Loucy (cell line): ENCODE measurements around the gene PHACTR1.
"Not testable (repeated sequence)": the region's sequence is repeated elsewhere in the genome, so short reads cannot be mapped to it uniquely, and the experiment has no call there.

Experiments
- H2AFZ ChIP-seq: fragments of 200-600 bp; sonication (generic); 2 replicates; pipeline ENCODE4 v1.6.0; 2016; ENCODE audit warnings: antibody characterized with exemption, mild to moderate bottlenecking, low read length, moderate library complexity
- H3F3A ChIP-seq: fragments of 200-600 bp; 2 replicates; pipeline ENCODE4 v1.6.0; 2016; ENCODE audit warnings: antibody characterized with exemption, low read depth, mild to moderate bottlenecking
- H3K27me3 ChIP-seq: fragments of 200-600 bp; sonication (generic); 2 replicates; pipeline ENCODE4 v1.6.1; 2014; ENCODE audit warnings: low read length, mild to moderate bottlenecking; ENCODE audit not compliant: insufficient read depth, poor library complexity, severe bottlenecking
- H3K36me3 ChIP-seq: fragments of 200-600 bp; sonication (generic); 2 replicates; pipeline ENCODE4 v1.6.1; 2016; ENCODE audit warnings: low read length; ENCODE audit not compliant: insufficient read depth
- H3K4me1 ChIP-seq: fragments of 200-600 bp; sonication (generic); 2 replicates; pipeline ENCODE4 v1.5.1; 2014; ENCODE audit warnings: low read length, mild to moderate bottlenecking; ENCODE audit not compliant: insufficient read depth, poor library complexity, severe bottlenecking
- H3K4me2 ChIP-seq: fragments of 200-600 bp; sonication (generic); 2 replicates; pipeline ENCODE4 v1.6.0; 2014; ENCODE audit warnings: antibody characterized with exemption, low read length, low read depth, mild to moderate bottlenecking; ENCODE audit not compliant: poor library complexity, severe bottlenecking
- H3K4me3 ChIP-seq: fragments of 200-600 bp; sonication (generic); 2 replicates; pipeline ENCODE4 v1.5.1; 2014; ENCODE audit warnings: low read length, mild to moderate bottlenecking, mixed read lengths; ENCODE audit not compliant: poor library complexity, severe bottlenecking
- H3K79me2 ChIP-seq: fragments of 200-600 bp; sonication (generic); 2 replicates; pipeline ENCODE4 v1.6.1; 2014; ENCODE audit warnings: low read length; ENCODE audit not compliant: insufficient read depth
- H3K9ac ChIP-seq: fragments of 200-600 bp; sonication (generic); 2 replicates; pipeline ENCODE4 v1.6.0; 2014; ENCODE audit warnings: mild to moderate bottlenecking, low read depth, low read length, moderate library complexity; ENCODE audit not compliant: poor library complexity, severe bottlenecking
- H3K9me2 ChIP-seq: fragments of 200-600 bp; sonication (generic); replicated peaks from 2 replicates; pipeline ENCODE4 v1.6.1; 2016; ENCODE audit warnings: low read depth, low read length, mixed read lengths
- H3K9me3 ChIP-seq: fragments of 200-600 bp; sonication (generic); 2 replicates; pipeline ENCODE4 v1.6.1; 2014; ENCODE audit warnings: mild to moderate bottlenecking, antibody characterized with exemption, low read length, low read depth; ENCODE audit not compliant: insufficient read depth
- H4K20me1 ChIP-seq: fragments of 200-600 bp; sonication (generic); 2 replicates; pipeline ENCODE4 v1.6.0; 2014; ENCODE audit warnings: antibody characterized with exemption, low read length, mild to moderate bottlenecking; ENCODE audit not compliant: insufficient read depth, poor library complexity, severe bottlenecking
- EZH2phosphoT487 ChIP-seq: fragments of 200-600 bp; IDR thresholded peaks from 2 replicates; pipeline ENCODE4 v1.6.1; 2018; ENCODE audit warnings: antibody characterized with exemption, mild to moderate bottlenecking, moderate library complexity, borderline replicate concordance
- TF ChIP-seq, protein P1 (sequence below): fragments of 200-600 bp; sonication (generic); conservative IDR thresholded peaks from 2 replicates; pipeline ENCODE4 v1.5.1; 2014; ENCODE audit warnings: mild to moderate bottlenecking, antibody characterized with exemption, low read length

The PHACTR1 gene

DNA sequence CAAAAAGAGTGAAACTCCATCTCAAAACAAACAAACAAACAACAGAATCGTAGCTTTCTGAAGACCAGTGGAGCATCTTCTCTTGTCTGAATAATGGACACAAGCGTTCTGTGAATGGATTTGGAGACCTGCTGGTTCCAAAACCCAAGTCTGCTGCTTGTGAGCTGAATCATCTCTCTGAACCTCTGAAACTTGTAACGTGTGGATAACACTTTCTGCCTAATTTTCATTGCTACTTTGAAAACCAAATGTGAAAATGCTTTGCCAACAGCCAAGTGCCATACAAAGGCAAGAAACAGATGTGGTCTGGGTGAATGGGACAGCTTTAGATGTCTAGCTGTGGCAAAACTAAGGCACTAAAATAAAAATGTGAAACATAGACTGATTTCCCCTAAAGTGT lies 44.3 kb downstream of the PHACTR1 start:
- Histone ChIP-seq H3K27me3 (no peaks in the 10 kb centered on the region), H3K4me3 (no peak overlapping the region), H3K9me2 (no peaks in the 10 kb centered on the region), H3K79me2 (no peaks in the 10 kb centered on the region), H4K20me1 (no peaks in the 10 kb centered on the region), H3K4me1 (no peaks in the 10 kb centered on the region), H2AFZ (no peak overlapping the region), H3F3A (no peaks in the 10 kb centered on the region), H3K9me3 (no peaks in the 10 kb centered on the region), H3K9ac (no peak overlapping the region), H3K36me3 (no peaks in the 10 kb centered on the region), H3K4me2 (no peak overlapping the region)
- no peak for TF ChIP-seq EZH2phosphoT487
- TF ChIP-seq, protein P1, sequence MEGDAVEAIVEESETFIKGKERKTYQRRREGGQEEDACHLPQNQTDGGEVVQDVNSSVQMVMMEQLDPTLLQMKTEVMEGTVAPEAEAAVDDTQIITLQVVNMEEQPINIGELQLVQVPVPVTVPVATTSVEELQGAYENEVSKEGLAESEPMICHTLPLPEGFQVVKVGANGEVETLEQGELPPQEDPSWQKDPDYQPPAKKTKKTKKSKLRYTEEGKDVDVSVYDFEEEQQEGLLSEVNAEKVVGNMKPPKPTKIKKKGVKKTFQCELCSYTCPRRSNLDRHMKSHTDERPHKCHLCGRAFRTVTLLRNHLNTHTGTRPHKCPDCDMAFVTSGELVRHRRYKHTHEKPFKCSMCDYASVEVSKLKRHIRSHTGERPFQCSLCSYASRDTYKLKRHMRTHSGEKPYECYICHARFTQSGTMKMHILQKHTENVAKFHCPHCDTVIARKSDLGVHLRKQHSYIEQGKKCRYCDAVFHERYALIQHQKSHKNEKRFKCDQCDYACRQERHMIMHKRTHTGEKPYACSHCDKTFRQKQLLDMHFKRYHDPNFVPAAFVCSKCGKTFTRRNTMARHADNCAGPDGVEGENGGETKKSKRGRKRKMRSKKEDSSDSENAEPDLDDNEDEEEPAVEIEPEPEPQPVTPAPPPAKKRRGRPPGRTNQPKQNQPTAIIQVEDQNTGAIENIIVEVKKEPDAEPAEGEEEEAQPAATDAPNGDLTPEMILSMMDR = no peak

DNA sequence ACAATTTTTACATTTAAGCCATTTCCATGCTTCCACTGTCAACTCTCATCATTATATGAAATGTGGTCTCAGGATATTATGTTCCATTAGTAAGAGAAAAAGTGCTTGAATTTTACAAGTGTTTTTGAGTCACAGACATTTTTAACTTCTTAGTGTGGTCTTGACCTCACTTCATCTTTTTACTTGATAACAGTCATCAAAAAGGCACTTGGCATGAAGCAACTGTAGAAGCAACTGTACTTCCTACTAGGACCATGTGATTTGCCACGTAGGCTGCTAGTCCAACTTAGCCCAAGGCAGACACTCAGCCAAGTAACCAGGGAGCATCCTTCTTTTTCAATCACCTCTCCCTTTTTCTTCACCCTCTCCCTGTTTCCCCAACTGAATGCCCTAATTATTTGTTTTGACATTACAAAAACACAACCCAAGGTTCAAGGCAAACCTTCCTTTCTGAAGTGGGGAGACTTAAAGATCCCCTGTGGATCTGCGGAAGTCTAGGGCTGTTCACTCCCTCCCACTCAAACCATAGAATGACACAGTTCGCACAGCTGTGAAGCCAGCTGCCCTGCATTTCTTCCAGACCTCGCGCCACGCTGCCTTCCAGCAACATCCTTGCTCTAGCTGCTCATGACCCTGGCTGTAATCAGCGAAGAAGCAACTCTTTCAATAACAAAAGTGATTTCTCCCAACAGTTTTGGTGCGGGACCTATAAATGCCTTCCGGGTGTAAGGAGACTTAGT lies 45.0 kb downstream of the PHACTR1 start:
- H3K27me3 ChIP-seq = no peaks in the 10 kb centered on the region
- no peaks in the 10 kb centered on the region for H4K20me1 ChIP-seq
- no peaks in the 10 kb centered on the region for H3K79me2 ChIP-seq
- H3K9me2 ChIP-seq = no peaks in the 10 kb centered on the region
- H2AFZ ChIP-seq = no peak overlapping the region
- H3F3A ChIP-seq = no peaks in the 10 kb centered on the region
- H3K4me3 ChIP-seq = no peak overlapping the region
- no peak overlapping the region for H3K4me2 ChIP-seq
- no peaks in the 10 kb centered on the region for H3K9me3 ChIP-seq
- no peak overlapping the region for H3K9ac ChIP-seq
- TF ChIP-seq, protein P1 = no peak
- no peak for TF ChIP-seq EZH2phosphoT487
- no peaks in the 10 kb centered on the region for H3K4me1 ChIP-seq
- no peaks in the 10 kb centered on the region for H3K36me3 ChIP-seq

DNA sequence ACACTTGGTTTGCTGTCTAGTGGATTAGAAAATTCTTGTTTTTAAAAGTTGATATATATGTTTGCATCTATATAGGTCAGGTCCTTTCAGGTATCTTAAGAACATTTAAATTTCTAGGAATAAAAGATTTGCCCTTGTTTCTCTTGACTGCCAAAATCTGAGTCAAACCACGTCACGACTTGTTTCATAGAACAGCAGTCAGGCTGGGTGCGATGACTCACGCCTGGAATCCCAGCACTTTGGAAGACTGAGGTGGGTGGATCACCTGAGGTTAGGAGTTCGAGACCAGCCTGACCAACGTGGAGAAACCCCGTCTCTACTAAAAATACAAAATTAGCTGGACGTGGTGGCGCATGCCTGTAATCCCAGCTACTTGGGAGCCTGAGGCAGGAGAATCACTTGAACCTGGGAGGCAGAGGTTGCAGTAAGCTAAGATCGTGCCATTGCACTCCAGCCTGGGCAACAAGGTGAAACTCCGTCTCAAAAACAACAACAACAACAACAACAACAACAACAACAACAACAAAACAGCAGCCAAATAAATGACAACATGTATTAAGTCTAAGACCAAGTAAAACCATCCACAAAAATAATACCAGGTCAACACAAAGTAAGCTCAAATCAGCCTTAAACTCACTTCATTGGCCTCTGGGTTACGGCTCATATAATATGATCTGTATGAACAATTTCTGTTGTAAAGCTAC lies 46.3 kb downstream of the PHACTR1 start:
- H3K9me2 ChIP-seq, H3K27me3 ChIP-seq, H3K9ac ChIP-seq, H2AFZ ChIP-seq, H3K79me2 ChIP-seq, H3K4me3 ChIP-seq, H3K9me3 ChIP-seq, H3K4me1 ChIP-seq, H4K20me1 ChIP-seq, H3K36me3 ChIP-seq, H3F3A ChIP-seq, H3K4me2 ChIP-seq: not testable (repeated sequence)
